ENCODE data around the gene TACC2. TPM values are rescaled to one million over a fixed set of nuclear protein-coding genes. Genes with fewer than 3 reads are reported as not detected.

Gene TACC2
- total RNA-seq, 2 experiments from 2014 or later: not detected

DNA sequence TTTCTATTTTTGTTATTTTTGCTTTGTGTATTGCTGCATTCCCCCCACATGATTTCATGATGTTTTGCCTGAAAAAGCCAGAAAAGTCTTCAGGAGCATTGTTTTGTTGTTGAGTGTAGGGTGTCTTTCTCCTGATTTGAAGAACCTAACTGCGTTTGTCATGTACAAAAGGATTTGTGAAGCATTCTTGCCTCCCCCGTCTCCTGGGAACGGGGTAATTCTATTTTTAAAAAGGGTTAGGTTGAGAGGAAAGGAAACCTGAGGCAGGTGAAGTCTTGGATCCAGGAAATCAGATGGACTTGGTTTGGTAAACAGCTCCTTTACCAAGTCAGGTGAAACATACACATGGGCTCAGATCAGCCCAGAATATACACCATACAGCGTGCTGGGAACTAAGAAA, 256.2 kb downstream of the TACC2 start:
- Mint-ChIP-seq H3K36me3 (ENCODE audit: low read depth) (no peaks in the 10 kb centered on the region), H3K27me3 (no peaks in the 10 kb centered on the region), H3K27ac (no peak overlapping the region), H3K4me3 (no peak overlapping the region), H3K4me1 (ENCODE audit: low read depth) (no peaks in the 10 kb centered on the region), H3K9me3 (no peaks in the 10 kb centered on the region)
- DNase-seq: no peak
- Histone ChIP-seq H3K27me3 (ENCODE audit: control insufficient read depth in 1 of 2, insufficient read depth in 2 of 2, low read length in 2 of 2) (no peaks in the 10 kb centered on the region), H3K36me3 (ENCODE audit: insufficient read depth, low read length) (no peaks in the 10 kb centered on the region), H3K4me1 (ENCODE audit: insufficient read depth, low read length) (no peaks in the 10 kb centered on the region), H3K9me3 (ENCODE audit: control insufficient read depth in 1 of 2, insufficient read depth in 1 of 2, low read length in 2 of 2) (no peaks in the 10 kb centered on the region), H3K27ac (ENCODE audit: low read depth in 1 of 2, low read length in 2 of 2) (no peak overlapping the region), H3K4me3 (ENCODE audit: low read length) (no peak overlapping the region)
- CTCF ChIA-PET: no interaction called here
- intact Hi-C loops (cut with DNase I, micrococcal nuclease): no loop called here
- ATAC-seq (ENCODE audit: poor library complexity): no peak
- POLR2A ChIA-PET: no interaction called here
- TF ChIP-seq, protein P1, sequence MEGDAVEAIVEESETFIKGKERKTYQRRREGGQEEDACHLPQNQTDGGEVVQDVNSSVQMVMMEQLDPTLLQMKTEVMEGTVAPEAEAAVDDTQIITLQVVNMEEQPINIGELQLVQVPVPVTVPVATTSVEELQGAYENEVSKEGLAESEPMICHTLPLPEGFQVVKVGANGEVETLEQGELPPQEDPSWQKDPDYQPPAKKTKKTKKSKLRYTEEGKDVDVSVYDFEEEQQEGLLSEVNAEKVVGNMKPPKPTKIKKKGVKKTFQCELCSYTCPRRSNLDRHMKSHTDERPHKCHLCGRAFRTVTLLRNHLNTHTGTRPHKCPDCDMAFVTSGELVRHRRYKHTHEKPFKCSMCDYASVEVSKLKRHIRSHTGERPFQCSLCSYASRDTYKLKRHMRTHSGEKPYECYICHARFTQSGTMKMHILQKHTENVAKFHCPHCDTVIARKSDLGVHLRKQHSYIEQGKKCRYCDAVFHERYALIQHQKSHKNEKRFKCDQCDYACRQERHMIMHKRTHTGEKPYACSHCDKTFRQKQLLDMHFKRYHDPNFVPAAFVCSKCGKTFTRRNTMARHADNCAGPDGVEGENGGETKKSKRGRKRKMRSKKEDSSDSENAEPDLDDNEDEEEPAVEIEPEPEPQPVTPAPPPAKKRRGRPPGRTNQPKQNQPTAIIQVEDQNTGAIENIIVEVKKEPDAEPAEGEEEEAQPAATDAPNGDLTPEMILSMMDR (IDR thresholded peaks at IDR 0.05): no peak

DNA sequence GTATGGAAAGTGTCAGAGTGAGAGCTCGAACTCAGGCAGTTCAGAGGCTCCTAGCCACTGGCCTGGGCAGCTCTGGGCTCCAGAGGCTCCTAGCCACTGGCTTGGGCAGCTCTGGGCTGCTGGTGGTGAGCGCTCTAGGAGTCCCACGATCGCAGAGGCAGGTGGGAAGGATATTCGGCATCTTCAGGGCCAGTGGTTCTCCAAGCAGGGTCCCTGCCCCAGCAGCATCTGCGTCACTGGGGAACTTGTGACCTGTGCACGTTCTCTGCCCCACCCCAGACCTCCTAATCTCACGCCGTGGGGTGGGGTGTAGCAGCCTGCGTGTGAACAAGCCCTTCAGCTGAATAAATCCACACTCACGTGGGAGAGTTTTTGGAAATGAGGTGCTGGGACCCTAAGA, 256.9 kb downstream of the TACC2 start:
- no peaks in the 10 kb centered on the region for H3K27me3 Mint-ChIP-seq
- DNase-seq: no peak
- Histone ChIP-seq H3K4me1 (ENCODE audit: insufficient read depth, low read length) (no peaks in the 10 kb centered on the region), H3K36me3 (ENCODE audit: insufficient read depth, low read length) (no peaks in the 10 kb centered on the region), H3K27ac (ENCODE audit: low read depth in 1 of 2, low read length in 2 of 2) (no peak overlapping the region), H3K27me3 (ENCODE audit: control insufficient read depth in 1 of 2, insufficient read depth in 2 of 2, low read length in 2 of 2) (no peaks in the 10 kb centered on the region), H3K4me3 (ENCODE audit: low read length) (no peak overlapping the region), H3K9me3 (ENCODE audit: control insufficient read depth in 1 of 2, insufficient read depth in 1 of 2, low read length in 2 of 2) (no peaks in the 10 kb centered on the region)
- ATAC-seq (ENCODE audit: poor library complexity): no peak
- intact Hi-C loops (cut with DNase I, micrococcal nuclease): no loop called here
- TF ChIP-seq, protein P1 (IDR thresholded peaks at IDR 0.05): no peak
- H3K4me1 Mint-ChIP-seq (ENCODE audit: low read depth): no peaks in the 10 kb centered on the region
- ChIA-PET POLR2A (no interaction called here), CTCF (no interaction called here)
- no peaks in the 10 kb centered on the region for H3K9me3 Mint-ChIP-seq
- H3K4me3 Mint-ChIP-seq: no peak overlapping the region
- H3K27ac Mint-ChIP-seq: no peak overlapping the region
- no peaks in the 10 kb centered on the region for H3K36me3 Mint-ChIP-seq (ENCODE audit: low read depth)

DNA sequence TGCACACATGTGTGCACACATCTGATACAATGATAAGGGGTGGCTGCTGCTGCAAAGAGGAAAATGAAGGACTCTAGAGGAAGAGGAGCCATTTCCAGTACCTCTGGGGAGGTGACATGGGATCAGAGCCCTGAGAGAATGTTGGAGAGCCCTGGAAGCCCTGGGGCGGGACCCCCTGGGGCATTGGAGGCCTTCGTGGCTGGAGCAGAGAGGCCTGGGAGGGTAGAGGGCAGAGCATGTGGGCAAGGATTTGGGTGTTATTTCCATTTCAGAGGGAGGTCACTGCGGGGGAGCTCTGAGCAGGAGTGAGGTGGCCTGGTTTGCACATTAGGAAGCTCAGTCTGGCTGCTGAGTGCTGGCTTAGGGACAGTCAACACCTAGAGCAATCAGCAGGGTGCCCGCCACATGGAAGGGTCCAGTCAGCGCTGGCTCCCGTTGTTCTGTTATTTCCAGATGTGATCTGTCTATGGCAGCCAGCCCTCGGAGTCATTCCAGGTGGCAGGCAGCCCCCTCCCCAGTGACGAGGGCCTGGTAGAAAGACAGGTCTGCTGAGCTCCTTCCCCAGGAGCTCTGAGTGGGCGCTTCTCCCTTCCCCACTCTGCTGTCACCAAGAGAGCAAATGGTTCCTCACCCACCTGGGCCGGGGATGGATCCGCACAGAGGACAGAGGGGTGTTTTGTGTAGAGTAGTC, 258.0 kb downstream of the TACC2 start:
- Histone ChIP-seq H3K27ac (ENCODE audit: low read depth in 1 of 2, low read length in 2 of 2) (no peak overlapping the region), H3K9me3 (ENCODE audit: control insufficient read depth in 1 of 2, insufficient read depth in 1 of 2, low read length in 2 of 2) (no peaks in the 10 kb centered on the region), H3K4me3 (ENCODE audit: low read length) (no peak overlapping the region), H3K36me3 (ENCODE audit: insufficient read depth, low read length) (no peaks in the 10 kb centered on the region), H3K27me3 (ENCODE audit: control insufficient read depth in 1 of 2, insufficient read depth in 2 of 2, low read length in 2 of 2) (no peaks in the 10 kb centered on the region), H3K4me1 (ENCODE audit: insufficient read depth, low read length) (no peaks in the 10 kb centered on the region)
- DNase-seq (no peak), ATAC-seq (ENCODE audit: poor library complexity) (no peak)
- H3K27ac Mint-ChIP-seq: no peak overlapping the region
- H3K27me3 Mint-ChIP-seq: no peaks in the 10 kb centered on the region
- H3K9me3 Mint-ChIP-seq: no peaks in the 10 kb centered on the region
- TF ChIP-seq, protein P1 (IDR thresholded peaks at IDR 0.05): no peak
- ChIA-PET CTCF (no interaction called here), POLR2A (no interaction called here)
- intact Hi-C loops (cut with DNase I, micrococcal nuclease): no loop called here
- H3K4me3 Mint-ChIP-seq: no peak overlapping the region
- H3K36me3 Mint-ChIP-seq (ENCODE audit: low read depth): no peaks in the 10 kb centered on the region
- H3K4me1 Mint-ChIP-seq (ENCODE audit: low read depth): no peaks in the 10 kb centered on the region
